ENCODE measurements around the gene APBA2.

Gene APBA2

DNA sequence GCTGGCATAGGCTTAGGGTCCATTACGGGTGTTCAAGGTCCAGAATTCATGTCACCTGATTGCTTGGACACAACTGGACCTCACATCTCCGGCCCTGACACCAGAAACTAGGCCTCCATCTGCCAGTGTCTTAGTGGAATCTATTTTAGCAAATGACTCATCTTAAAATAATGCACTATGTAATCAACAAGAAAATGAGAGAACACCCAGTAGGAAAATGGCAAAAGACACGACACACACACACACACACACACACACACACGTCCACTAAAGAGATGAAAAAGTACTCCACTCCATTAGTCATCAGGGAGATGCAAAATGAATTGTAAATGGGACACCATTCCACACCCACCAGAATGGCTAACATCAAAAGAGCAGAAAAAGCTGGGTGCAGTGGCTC lies 11.2 kb downstream of the APBA2 start (continued):
- peak; percentile 58; the same call in 1 of the 2 replicates for TF ChIP-seq ZNF391 (tag by site-specific recombination; IDR thresholded peaks at IDR 0.05; ENCODE audit: borderline replicate concordance, low read depth)
- TF ChIP-seq TRIM28 (IDR thresholded peaks at IDR 0.05; ENCODE audit: borderline replicate concordance, low read length): no peak
- TF ChIP-seq, protein P1, sequence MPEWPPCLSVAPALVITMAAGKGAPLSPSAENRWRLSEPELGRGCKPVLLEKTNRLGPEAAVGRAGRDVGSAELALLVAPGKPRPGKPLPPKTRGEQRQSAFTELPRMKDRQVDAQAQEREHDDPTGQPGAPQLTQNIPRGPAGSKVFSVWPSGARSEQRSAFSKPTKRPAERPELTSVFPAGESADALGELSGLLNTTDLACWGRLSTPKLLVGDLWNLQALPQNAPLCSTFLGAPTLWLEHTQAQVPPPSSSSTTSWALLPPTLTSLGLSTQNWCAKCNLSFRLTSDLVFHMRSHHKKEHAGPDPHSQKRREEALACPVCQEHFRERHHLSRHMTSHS (tag by site-specific recombination; IDR thresholded peaks at IDR 0.05): no peak
- TF ChIP-seq ZNF37A (tag by site-specific recombination; IDR thresholded peaks at IDR 0.05): no peak

DNA sequence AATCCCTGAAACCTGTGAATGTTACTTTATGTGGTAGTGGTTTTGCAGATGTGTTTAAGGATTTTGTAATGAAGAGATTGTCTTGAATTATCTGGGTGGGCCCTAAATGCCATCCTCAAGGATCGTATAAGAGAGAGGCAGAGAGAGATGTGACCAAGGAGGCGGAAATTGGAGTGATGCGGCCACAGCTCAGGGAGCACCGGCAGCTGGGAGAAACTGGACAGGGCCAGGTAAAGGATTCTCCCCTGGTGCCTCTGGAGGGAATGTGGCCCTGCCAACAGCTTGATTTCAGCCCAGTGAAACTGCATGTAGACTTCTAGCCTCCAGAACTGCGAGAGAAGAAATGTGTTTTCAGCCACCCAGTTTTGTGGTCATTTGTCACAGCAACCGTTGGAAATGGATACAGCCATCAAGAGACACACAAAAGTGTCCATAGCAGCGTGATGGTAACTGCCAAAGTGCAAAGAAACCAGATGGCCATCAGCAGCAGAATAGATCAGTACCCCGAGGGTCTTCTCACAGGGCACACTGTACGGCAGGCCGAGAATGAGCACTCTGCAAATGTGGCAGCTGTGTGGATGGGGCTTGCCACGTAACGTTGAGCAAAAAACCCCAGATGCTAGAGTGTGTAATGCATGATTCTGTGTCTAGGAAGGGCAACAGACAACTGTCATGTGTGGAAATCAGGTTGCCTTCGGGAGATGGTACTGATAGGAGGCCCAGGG lies 12.2 kb downstream of the APBA2 start:
- H3K36me3 ChIP-seq (ENCODE audit: control insufficient read depth in 2 of 2, insufficient read depth in 1 of 2, low read length in 2 of 2): no peaks in the 10 kb centered on the region
- no peaks in the 10 kb centered on the region for H3K9me3 ChIP-seq (ENCODE audit: control insufficient read depth, insufficient read depth, low read depth, low read length)
- CTCF ChIA-PET: no interaction called here
- H3K4me1 ChIP-seq (ENCODE audit: control insufficient read depth, insufficient read depth, low read length): no peaks in the 10 kb centered on the region
- TF ChIP-seq ZNF248 (tag by site-specific recombination; IDR thresholded peaks at IDR 0.05) (no peak), ZNF692 (tag by site-specific recombination; IDR thresholded peaks at IDR 0.05) (no peak), ZFP41 (tag by site-specific recombination; IDR thresholded peaks at IDR 0.05; ENCODE audit: borderline replicate concordance) (no peak)
- POLR2A ChIA-PET: no interaction called here
- H3K27ac ChIP-seq (ENCODE audit: extremely low read depth, low read depth, low read length): no peak overlapping the region
- no peak overlapping the region for H3K4me3 ChIP-seq (ENCODE audit: low read depth, low read length)

DNA sequence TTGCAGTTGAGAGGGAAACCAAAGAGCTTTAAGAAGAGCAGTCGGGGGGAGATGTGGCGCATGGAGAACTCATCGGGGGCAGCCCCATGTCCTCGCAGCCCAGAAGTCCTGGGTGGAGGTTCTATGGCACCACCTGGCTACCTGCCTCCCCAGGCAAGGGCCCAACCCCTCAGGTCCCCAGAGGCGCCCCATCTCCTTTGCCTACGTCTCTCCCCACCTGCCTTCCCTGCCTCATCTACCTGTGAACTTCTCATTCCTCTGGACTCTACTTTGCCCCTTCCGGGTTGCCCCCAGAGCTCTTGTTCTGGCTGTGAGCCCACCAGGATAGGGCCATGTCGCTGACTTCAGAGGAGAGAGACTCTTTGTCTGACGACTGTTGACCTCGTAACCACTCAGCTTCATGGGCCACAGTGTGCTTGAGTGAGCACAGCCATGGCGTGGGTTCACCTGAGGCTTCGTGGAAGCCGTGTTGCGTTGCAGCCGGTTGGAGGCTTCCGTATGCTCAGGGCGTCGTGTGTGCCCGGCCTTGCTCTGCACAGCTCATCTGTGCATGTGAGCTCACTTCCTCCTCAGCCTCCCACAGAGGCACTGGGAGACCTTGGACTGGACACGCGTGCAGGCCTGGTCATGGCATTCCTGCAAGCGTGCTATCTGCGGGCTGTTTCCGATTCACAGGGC lies 13.4 kb downstream of the APBA2 start:
- ChIA-PET POLR2A (no interaction called here), CTCF (interaction anchor here (0.6 kb wide), 1 partner anchor 84 kb away, joined by 3 read pairs; no protein-coding TSS in a partner anchor)
- Histone ChIP-seq H3K36me3 (ENCODE audit: control insufficient read depth in 2 of 2, insufficient read depth in 1 of 2, low read length in 2 of 2) (no peaks in the 10 kb centered on the region), H3K27ac (ENCODE audit: extremely low read depth, low read depth, low read length) (no peak overlapping the region), H3K4me1 (ENCODE audit: control insufficient read depth, insufficient read depth, low read length) (no peaks in the 10 kb centered on the region), H3K4me3 (ENCODE audit: low read depth, low read length) (no peak overlapping the region), H3K9me3 (ENCODE audit: control insufficient read depth, insufficient read depth, low read depth, low read length) (no peaks in the 10 kb centered on the region)
- TF ChIP-seq ZNF266 (tag by site-specific recombination; IDR thresholded peaks at IDR 0.05; ENCODE audit: low read depth) (no peak), OVOL3 (tag by site-specific recombination; IDR thresholded peaks at IDR 0.05) (no peak), BCL11A (tag by site-specific recombination; IDR thresholded peaks at IDR 0.05; ENCODE audit: low read depth) (no peak), REST (tag by site-specific recombination; IDR thresholded peaks at IDR 0.05) (no peak), BCL11B (tag by site-specific recombination; IDR thresholded peaks at IDR 0.05; ENCODE audit: low read depth) (no peak), INSM2 (tag by site-specific recombination; IDR thresholded peaks at IDR 0.05) (no peak), ZNF600 (tag by site-specific recombination; IDR thresholded peaks at IDR 0.05) (no peak)
